Measurements from ENCODE around the gene DCAF8L2.

DNA sequence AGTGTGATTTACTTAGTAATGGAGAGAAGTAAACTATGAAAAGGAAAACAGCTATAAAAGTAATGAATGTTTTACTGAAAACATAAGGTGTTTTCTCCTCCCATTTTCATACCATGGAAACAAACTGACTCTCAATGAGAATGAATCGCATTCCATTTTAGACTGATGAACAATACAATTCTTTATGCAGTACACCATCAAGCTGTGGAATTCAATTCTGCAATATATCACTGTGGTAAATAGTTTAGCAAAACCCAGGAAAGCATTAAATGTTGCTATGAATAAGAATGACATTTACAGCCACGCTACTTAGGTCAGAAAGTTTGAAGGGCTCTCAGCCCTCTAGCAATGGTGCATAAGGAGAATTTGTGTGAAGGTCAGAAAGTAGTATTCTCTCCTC, 7.4 kb downstream of the DCAF8L2 start:
- TF ChIP-seq, protein P1, sequence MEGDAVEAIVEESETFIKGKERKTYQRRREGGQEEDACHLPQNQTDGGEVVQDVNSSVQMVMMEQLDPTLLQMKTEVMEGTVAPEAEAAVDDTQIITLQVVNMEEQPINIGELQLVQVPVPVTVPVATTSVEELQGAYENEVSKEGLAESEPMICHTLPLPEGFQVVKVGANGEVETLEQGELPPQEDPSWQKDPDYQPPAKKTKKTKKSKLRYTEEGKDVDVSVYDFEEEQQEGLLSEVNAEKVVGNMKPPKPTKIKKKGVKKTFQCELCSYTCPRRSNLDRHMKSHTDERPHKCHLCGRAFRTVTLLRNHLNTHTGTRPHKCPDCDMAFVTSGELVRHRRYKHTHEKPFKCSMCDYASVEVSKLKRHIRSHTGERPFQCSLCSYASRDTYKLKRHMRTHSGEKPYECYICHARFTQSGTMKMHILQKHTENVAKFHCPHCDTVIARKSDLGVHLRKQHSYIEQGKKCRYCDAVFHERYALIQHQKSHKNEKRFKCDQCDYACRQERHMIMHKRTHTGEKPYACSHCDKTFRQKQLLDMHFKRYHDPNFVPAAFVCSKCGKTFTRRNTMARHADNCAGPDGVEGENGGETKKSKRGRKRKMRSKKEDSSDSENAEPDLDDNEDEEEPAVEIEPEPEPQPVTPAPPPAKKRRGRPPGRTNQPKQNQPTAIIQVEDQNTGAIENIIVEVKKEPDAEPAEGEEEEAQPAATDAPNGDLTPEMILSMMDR (IDR thresholded peaks at IDR 0.05 in 4 of 5, conservative IDR thresholded peaks at IDR 0.05 in 1 of 5), result no peak
- TF ChIP-seq POLR2A (IDR thresholded peaks at IDR 0.05), result no peak
